Measurements from ENCODE around the gene PRAMEF10.
"Not testable (repeated sequence)": the region's sequence is repeated elsewhere in the genome, so short reads cannot be mapped to it uniquely, and the experiment has no call there.

- TF ChIP-seq CTCF, POLR2A (IDR thresholded peaks at IDR 0.05): not testable (repeated sequence)
These were observed at the start of gene PRAMEF10 for GRCh38 chr1:12898170-12898569.

Measured in esophagus squamous epithelium (tissue), 4 donors.